RKO (cell line): Measurements from ENCODE around the gene PARVB.

Source experiments
- DNase-seq: peaks from one replicate; pipeline ENCODE4 v3.0.0-alpha.2; 2016; ENCODE audit warnings: low spot score

Gene PARVB

GRCh38 chr22:44089717-44090570, 65.8 kb downstream of the PARVB start:
- no peak for DNase-seq

GRCh38 chr22:44090571-44090905, 66.4 kb downstream of the PARVB start:
- no peak for DNase-seq

GRCh38 chr22:44091021-44091721, 67.1 kb downstream of the PARVB start:
- peak; percentile 2 for DNase-seq

- DNase-seq, result no peak
Measured at GRCh38 chr22:44091751-44092150, 67.6 kb downstream of the PARVB start.

GRCh38 chr22:44092636-44093220, 68.6 kb downstream of the PARVB start:
- no peak for DNase-seq

GRCh38 chr22:44093791-44094190, 69.7 kb downstream of the PARVB start:
- no peak for DNase-seq

GRCh38 chr22:44094751-44095302, 70.7 kb downstream of the PARVB start:
- DNase-seq, result no peak

GRCh38 chr22:44096736-44097135, 72.6 kb downstream of the PARVB start:
- DNase-seq, result no peak

- no peak for DNase-seq
Measured at GRCh38 chr22:44097263-44098020, 73.3 kb downstream of the PARVB start.

- no peak for DNase-seq
Measured at GRCh38 chr22:44098021-44098739, 74.1 kb downstream of the PARVB start.

GRCh38 chr22:44098966-44099530, 74.9 kb downstream of the PARVB start:
- DNase-seq, result no peak

- no peak for DNase-seq
Measured at GRCh38 chr22:44099696-44100095, 75.6 kb downstream of the PARVB start.

- no peak for DNase-seq
Measured at GRCh38 chr22:44100411-44100810, 76.3 kb downstream of the PARVB start.

- no peak for DNase-seq
Measured at GRCh38 chr22:44102121-44102520, 78.0 kb downstream of the PARVB start.

GRCh38 chr22:44102856-44103255, 78.8 kb downstream of the PARVB start:
- no peak for DNase-seq

GRCh38 chr22:44103735-44104480, 79.8 kb downstream of the PARVB start:
- no peak for DNase-seq

GRCh38 chr22:44107340-44107739, 83.2 kb downstream of the PARVB start:
- DNase-seq, result no peak

GRCh38 chr22:44108076-44108475, 84.0 kb downstream of the PARVB start:
- no peak for DNase-seq

GRCh38 chr22:44108806-44109385, 84.8 kb downstream of the PARVB start:
- DNase-seq, result no peak

GRCh38 chr22:44109416-44109815, 85.3 kb downstream of the PARVB start:
- DNase-seq, result no peak
